Astrocyte (in vitro differentiated cells and primary cell): ENCODE data around the gene LRG1. TPM values are rescaled to one million over a fixed set of nuclear protein-coding genes. Genes with fewer than 3 reads are reported as not detected.

Experiments used
- DNase-seq: peaks from one replicate; pipeline ENCODE4 v3.0.0-alpha.2; 2010; ENCODE audit warnings: low read depth
- FAIRE-seq: peaks from 2 replicates; lab custom pipeline; 2011; peaks lifted over from hg19 to GRCh38; lab: Jason Lieb, UNC
- H2AFZ ChIP-seq: 2 replicates; pipeline ENCODE4 v1.6.0; 2012; ENCODE audit warnings: low read depth, low read length, inconsistent platforms
- H3K27ac ChIP-seq: 2 replicates; pipeline ENCODE4 v1.5.1; 2011; ENCODE audit warnings: low read depth, low read length, inconsistent platforms
- H3K27me3 ChIP-seq: 2 replicates; pipeline ENCODE4 v1.6.0; 2011; ENCODE audit warnings: low read length, inconsistent platforms; ENCODE audit not compliant: insufficient read depth
- H3K36me3 ChIP-seq: 2 replicates; pipeline ENCODE4 v1.5.1; 2011; ENCODE audit warnings: low read length, inconsistent platforms; ENCODE audit not compliant: insufficient read depth
- H3K4me1 ChIP-seq: 2 replicates; pipeline ENCODE4 v1.5.1; 2011; ENCODE audit warnings: low read length, inconsistent platforms; ENCODE audit not compliant: insufficient read depth
- H3K4me2 ChIP-seq: 2 replicates; pipeline ENCODE4 v1.6.0; 2012; ENCODE audit warnings: low read length, inconsistent platforms
- H3K4me3 ChIP-seq: 2 replicates; pipeline ENCODE4 v1.5.1; 2011; ENCODE audit warnings: low read depth, mild to moderate bottlenecking, low read length, inconsistent platforms; ENCODE audit not compliant: insufficient read depth
- H3K79me2 ChIP-seq: 2 replicates; pipeline ENCODE4 v1.6.0; 2012; ENCODE audit warnings: mild to moderate bottlenecking, low read length, inconsistent platforms; ENCODE audit not compliant: insufficient read depth
- H3K9ac ChIP-seq: 2 replicates; pipeline ENCODE4 v1.6.0; 2012; ENCODE audit warnings: mild to moderate bottlenecking, low read length, inconsistent platforms
- H3K9me3 ChIP-seq: 2 replicates; pipeline ENCODE4 v1.5.1; 2012; ENCODE audit warnings: low read depth, mild to moderate bottlenecking, low read length, inconsistent platforms; ENCODE audit not compliant: insufficient read depth
- H4K20me1 ChIP-seq: 2 replicates; pipeline ENCODE4 v1.6.0; 2012; ENCODE audit warnings: low read length, inconsistent platforms; ENCODE audit not compliant: insufficient read depth
- H3K27ac Mint-ChIP-seq: one replicate; pipeline ENCODE4 v1.8.0; 2021; ENCODE audit warnings: mild to moderate bottlenecking, mixed read lengths; ENCODE audit not compliant: unreplicated experiment
- H3K27me3 Mint-ChIP-seq: one replicate; pipeline ENCODE4 v1.8.0; 2021; ENCODE audit warnings: low read depth, mixed read lengths; ENCODE audit not compliant: unreplicated experiment
- H3K36me3 Mint-ChIP-seq: one replicate; pipeline ENCODE4 v1.8.0; 2021; ENCODE audit warnings: low read depth, mixed read lengths; ENCODE audit not compliant: unreplicated experiment
- H3K4me1 Mint-ChIP-seq: one replicate; pipeline ENCODE4 v1.8.0; 2021; ENCODE audit warnings: low read depth, mixed read lengths; ENCODE audit not compliant: unreplicated experiment
- H3K4me3 Mint-ChIP-seq: one replicate; pipeline ENCODE4 v1.8.0; 2021; ENCODE audit warnings: mild to moderate bottlenecking, moderate library complexity, mixed read lengths; ENCODE audit not compliant: unreplicated experiment
- H3K9me3 Mint-ChIP-seq: one replicate; pipeline ENCODE4 v1.8.0; 2021; ENCODE audit warnings: mild to moderate bottlenecking, mixed read lengths; ENCODE audit not compliant: unreplicated experiment
- EZH2 ChIP-seq: IDR thresholded peaks from 2 replicates; pipeline ENCODE4 v1.6.1; 2012; ENCODE audit warnings: mild to moderate bottlenecking, low read length, inconsistent platforms; ENCODE audit not compliant: insufficient read depth
- total RNA-seq: library from RNA; stranded (reverse); gene quantifications from 2 replicates; pipeline ENCODE4 v1.2.1, GENCODE V29; 2021
- TF ChIP-seq, protein P1 (sequence below): IDR thresholded peaks from 2 replicates; pipeline ENCODE4 v1.5.1; 2011; ENCODE audit warnings: low read depth, mild to moderate bottlenecking, inconsistent platforms, low read length, moderate library complexity; ENCODE audit not compliant: insufficient read depth

LRG1 gene
- total RNA-seq, 1 donor from 2014 or later = 0.14 TPM

DNA sequence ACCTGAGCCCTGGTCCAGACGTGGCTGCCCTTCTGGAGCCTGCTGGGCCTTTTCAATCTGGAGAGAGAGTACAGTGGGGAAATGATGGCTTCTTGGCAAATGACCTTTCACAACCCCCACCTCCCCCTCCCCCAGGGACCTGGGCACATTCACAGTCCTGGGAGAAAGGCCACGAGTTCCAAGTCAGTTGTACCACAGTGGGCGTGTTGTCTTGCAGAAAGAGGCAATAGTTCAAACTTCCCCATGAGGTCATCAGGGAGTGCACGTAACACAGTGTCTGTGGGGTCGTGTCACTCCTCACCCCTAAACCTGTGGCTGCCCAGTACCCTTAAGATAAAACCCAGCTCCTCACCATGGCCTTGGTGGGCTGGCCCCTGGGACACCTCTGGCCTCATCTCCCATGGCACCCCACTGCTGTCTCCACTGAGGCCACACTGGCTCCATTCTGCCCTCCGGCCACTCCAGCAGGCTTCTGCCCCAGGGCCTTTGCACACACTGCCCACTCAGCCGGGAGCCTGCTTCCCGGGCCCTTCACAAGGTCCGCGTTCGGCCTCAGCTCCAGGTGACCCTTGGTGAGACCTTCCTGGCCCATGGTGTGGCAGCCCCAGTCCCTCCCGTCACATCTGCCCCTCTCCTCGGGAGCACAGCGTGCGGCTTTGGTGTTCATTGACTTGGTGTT lies 34.8 kb downstream of the LRG1 start:
- H3K36me3 Mint-ChIP-seq = peaks cover 13% of the 10 kb centered on the region
- H3K4me2 ChIP-seq = no peak overlapping the region
- H3K27me3 ChIP-seq = no peaks in the 10 kb centered on the region
- H3K9ac ChIP-seq = no peak overlapping the region
- no peak overlapping the region for H3K4me3 Mint-ChIP-seq
- no peaks in the 10 kb centered on the region for H3K9me3 Mint-ChIP-seq
- no peaks in the 10 kb centered on the region for H3K27me3 Mint-ChIP-seq
- H3K27ac Mint-ChIP-seq = no peak overlapping the region
- H3K9me3 ChIP-seq = no peaks in the 10 kb centered on the region
- H3K36me3 ChIP-seq = peaks cover 2% of the 10 kb centered on the region
- no peaks in the 10 kb centered on the region for H4K20me1 ChIP-seq
- peaks cover 20% of the 10 kb centered on the region for H3K4me1 ChIP-seq
- H3K79me2 ChIP-seq = no peaks in the 10 kb centered on the region
- no peak for DNase-seq
- no peak overlapping the region for H2AFZ ChIP-seq
- H3K4me3 ChIP-seq = no peak overlapping the region
- FAIRE-seq = no peak
- H3K4me1 Mint-ChIP-seq = peaks cover 6% of the 10 kb centered on the region
- no peak overlapping the region for H3K27ac ChIP-seq
- TF ChIP-seq EZH2 = no peak
- TF ChIP-seq, protein P1, sequence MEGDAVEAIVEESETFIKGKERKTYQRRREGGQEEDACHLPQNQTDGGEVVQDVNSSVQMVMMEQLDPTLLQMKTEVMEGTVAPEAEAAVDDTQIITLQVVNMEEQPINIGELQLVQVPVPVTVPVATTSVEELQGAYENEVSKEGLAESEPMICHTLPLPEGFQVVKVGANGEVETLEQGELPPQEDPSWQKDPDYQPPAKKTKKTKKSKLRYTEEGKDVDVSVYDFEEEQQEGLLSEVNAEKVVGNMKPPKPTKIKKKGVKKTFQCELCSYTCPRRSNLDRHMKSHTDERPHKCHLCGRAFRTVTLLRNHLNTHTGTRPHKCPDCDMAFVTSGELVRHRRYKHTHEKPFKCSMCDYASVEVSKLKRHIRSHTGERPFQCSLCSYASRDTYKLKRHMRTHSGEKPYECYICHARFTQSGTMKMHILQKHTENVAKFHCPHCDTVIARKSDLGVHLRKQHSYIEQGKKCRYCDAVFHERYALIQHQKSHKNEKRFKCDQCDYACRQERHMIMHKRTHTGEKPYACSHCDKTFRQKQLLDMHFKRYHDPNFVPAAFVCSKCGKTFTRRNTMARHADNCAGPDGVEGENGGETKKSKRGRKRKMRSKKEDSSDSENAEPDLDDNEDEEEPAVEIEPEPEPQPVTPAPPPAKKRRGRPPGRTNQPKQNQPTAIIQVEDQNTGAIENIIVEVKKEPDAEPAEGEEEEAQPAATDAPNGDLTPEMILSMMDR = no peak

DNA sequence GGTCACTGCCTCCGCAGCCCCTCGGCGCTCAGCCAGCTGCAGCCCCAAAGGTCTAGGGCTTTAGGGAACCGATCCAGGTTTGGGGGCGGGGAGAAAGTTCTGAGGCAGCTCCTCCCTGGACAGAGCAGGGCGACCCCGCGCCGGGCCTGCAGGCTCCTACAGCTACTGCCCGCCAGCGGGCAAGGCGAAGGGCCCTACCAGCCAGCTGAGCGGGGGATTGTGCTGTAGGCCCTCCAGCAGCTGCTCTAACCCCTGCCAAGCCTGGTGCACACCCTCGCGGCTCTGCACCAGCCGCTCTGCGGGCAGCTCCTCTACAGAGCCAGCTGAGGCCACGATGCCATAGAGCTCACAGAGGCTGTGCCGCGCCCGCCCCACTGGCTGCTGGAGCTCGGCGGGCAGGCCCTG lies 35.5 kb downstream of the LRG1 start:
- no peak overlapping the region for H3K9ac ChIP-seq
- peaks cover 2% of the 10 kb centered on the region for H3K36me3 ChIP-seq
- Mint-ChIP-seq H3K9me3 (no peaks in the 10 kb centered on the region), H3K4me3 (no peak overlapping the region), H3K27ac (no peak overlapping the region), H3K4me1 (peaks cover 6% of the 10 kb centered on the region), H3K27me3 (no peaks in the 10 kb centered on the region), H3K36me3 (peaks cover 13% of the 10 kb centered on the region)
- H2AFZ ChIP-seq = no peak overlapping the region
- H3K79me2 ChIP-seq = no peaks in the 10 kb centered on the region
- no peaks in the 10 kb centered on the region for H4K20me1 ChIP-seq
- TF ChIP-seq EZH2 = no peak
- TF ChIP-seq, protein P1 = no peak
- DNase-seq (no peak), FAIRE-seq (no peak)
- no peak overlapping the region for H3K4me3 ChIP-seq
- no peaks in the 10 kb centered on the region for H3K9me3 ChIP-seq
- H3K4me2 ChIP-seq = no peak overlapping the region
- H3K4me1 ChIP-seq = peaks cover 20% of the 10 kb centered on the region
- H3K27me3 ChIP-seq = no peaks in the 10 kb centered on the region
- H3K27ac ChIP-seq = no peak overlapping the region

DNA sequence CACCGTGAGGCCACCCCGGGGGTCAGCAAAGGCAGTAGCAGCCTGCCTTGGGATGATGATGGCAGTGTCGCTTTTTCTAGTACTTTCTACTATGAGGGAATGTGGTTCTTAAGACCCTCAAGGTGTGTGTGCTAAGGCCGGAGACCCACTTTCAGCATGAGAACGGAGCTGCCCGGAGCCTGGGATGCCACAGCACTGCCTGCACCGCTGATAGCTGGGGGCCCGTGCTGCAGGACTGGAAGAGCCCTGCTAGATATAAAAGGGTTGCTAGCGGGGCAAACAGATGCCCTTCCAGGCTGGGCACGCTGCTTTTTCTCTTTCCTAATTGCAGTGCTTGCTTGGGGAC lies 36.0 kb downstream of the LRG1 start:
- DNase-seq (no peak), FAIRE-seq (no peak)
- H3K9me3 ChIP-seq = no peaks in the 10 kb centered on the region
- no peaks in the 10 kb centered on the region for H3K9me3 Mint-ChIP-seq
- no peak overlapping the region for H3K9ac ChIP-seq
- H3K4me1 ChIP-seq = peaks cover 20% of the 10 kb centered on the region
- peaks cover 6% of the 10 kb centered on the region for H3K4me1 Mint-ChIP-seq
- TF ChIP-seq EZH2 = no peak
- TF ChIP-seq, protein P1 = no peak
- H3K27me3 Mint-ChIP-seq = no peaks in the 10 kb centered on the region
- no peak overlapping the region for H3K4me2 ChIP-seq
- H3K4me3 Mint-ChIP-seq = no peak overlapping the region
- H4K20me1 ChIP-seq = no peaks in the 10 kb centered on the region
- no peak overlapping the region for H3K4me3 ChIP-seq
- H3K36me3 ChIP-seq = peaks cover 2% of the 10 kb centered on the region
- no peaks in the 10 kb centered on the region for H3K79me2 ChIP-seq
- H3K27me3 ChIP-seq = no peaks in the 10 kb centered on the region
- peaks cover 13% of the 10 kb centered on the region for H3K36me3 Mint-ChIP-seq
- no peak overlapping the region for H2AFZ ChIP-seq
- no peak overlapping the region for H3K27ac Mint-ChIP-seq
- no peak overlapping the region for H3K27ac ChIP-seq
